Neuronal stem cell (in vitro differentiated cells): ENCODE data around the gene DROSHA.
"Not testable (repeated sequence)": the region's sequence is repeated elsewhere in the genome, so short reads cannot be mapped to it uniquely, and the experiment has no call there.

ENCODE experiments used
- DNase-seq: peaks from one replicate; pipeline ENCODE4 v3.0.0-alpha.2; 2013; ENCODE audit warnings: low spot score
- H2AFZ ChIP-seq: one replicate; pipeline ENCODE4 v1.6.1; 2013; ENCODE audit warnings: mild to moderate bottlenecking, low read length, inconsistent platforms
- H2AK5ac ChIP-seq: 2 replicates; pipeline ENCODE4 v1.6.1; 2013; ENCODE audit warnings: low read depth, mild to moderate bottlenecking, inconsistent platforms, low read length, moderate library complexity, mixed read lengths
- H2BK120ac ChIP-seq: 2 replicates; pipeline ENCODE4 v1.6.1; 2013; ENCODE audit warnings: low read depth, mild to moderate bottlenecking, inconsistent platforms, low read length, moderate library complexity, mixed read lengths
- H2BK12ac ChIP-seq: one replicate; pipeline ENCODE4 v1.6.1; 2013; ENCODE audit warnings: low read length, inconsistent platforms
- H2BK15ac ChIP-seq: 2 replicates; pipeline ENCODE4 v1.6.1; 2013; ENCODE audit warnings: mild to moderate bottlenecking, low read length, inconsistent platforms, mixed read lengths
- H2BK5ac ChIP-seq: one replicate; pipeline ENCODE4 v1.6.1; 2013; ENCODE audit warnings: inconsistent platforms, mild to moderate bottlenecking, low read length, moderate library complexity
- H3K14ac ChIP-seq: one replicate; pipeline ENCODE4 v1.6.1; 2013; ENCODE audit warnings: low read length, inconsistent platforms
- H3K18ac ChIP-seq: 2 replicates; pipeline ENCODE4 v1.6.1; 2013; ENCODE audit warnings: low read length, inconsistent platforms
- H3K23ac ChIP-seq: 2 replicates; pipeline ENCODE4 v1.6.1; 2013; ENCODE audit warnings: low read depth, mild to moderate bottlenecking, mixed read lengths, low read length, inconsistent platforms; ENCODE audit not compliant: poor library complexity
- H3K27ac ChIP-seq: replicated peaks from 3 replicates; pipeline ENCODE4 v1.5.1; 2013; ENCODE audit warnings: low read length, inconsistent platforms
- H3K27me3 ChIP-seq, 3 experiments: 2 replicates each; pipeline ENCODE4 v1.6.1; 2013; ENCODE audit warnings: low read length in 3 of 3, mild to moderate bottlenecking in 2 of 3, inconsistent platforms in 1 of 3, low read depth in 1 of 3, mixed read lengths in 1 of 3, moderate library complexity in 1 of 3; ENCODE audit not compliant: control insufficient read depth in 3 of 3, insufficient read depth in 3 of 3
- H3K36me3 ChIP-seq, 2 donors: replicated peaks in 1 of 2; 2 replicates each; pipeline ENCODE4 v1.6.1; 2013; ENCODE audit warnings: low read length in 2 of 2; ENCODE audit not compliant: control insufficient read depth in 2 of 2, insufficient read depth in 2 of 2
- H3K4ac ChIP-seq: 2 replicates; pipeline ENCODE4 v1.6.1; 2013; ENCODE audit warnings: inconsistent platforms, mild to moderate bottlenecking, low read length, moderate library complexity
- H3K4me1 ChIP-seq, 2 donors: 1 replicate in 1 of 2; 2 replicates in 1 of 2; pipeline ENCODE4 v1.6.1; 2013; ENCODE audit warnings: low read length in 2 of 2, low read depth in 1 of 2; ENCODE audit not compliant: control insufficient read depth in 2 of 2, insufficient read depth in 1 of 2
- H3K4me2 ChIP-seq: one replicate; pipeline ENCODE4 v1.6.1; 2013; ENCODE audit warnings: mild to moderate bottlenecking, low read length, inconsistent platforms; ENCODE audit not compliant: insufficient read depth, poor library complexity, severe bottlenecking
- H3K4me3 ChIP-seq, 2 donors: 2 replicates each; pipeline ENCODE4 v1.5.1; 2013; ENCODE audit warnings: low read length in 2 of 2, mild to moderate bottlenecking in 2 of 2, inconsistent platforms in 1 of 2, moderate library complexity in 1 of 2
- H3K79me1 ChIP-seq: one replicate; pipeline ENCODE4 v1.6.1; 2013; ENCODE audit warnings: low read depth, mild to moderate bottlenecking, inconsistent platforms, low read length, moderate library complexity
- H3K9ac ChIP-seq: one replicate; pipeline ENCODE4 v1.6.1; 2013; ENCODE audit warnings: mild to moderate bottlenecking, low read depth, low read length, inconsistent platforms; ENCODE audit not compliant: poor library complexity
- H3K9me3 ChIP-seq, 2 donors: replicated peaks in 1 of 2; 2 replicates each; pipeline versions ENCODE3 to v1.6.1; 2013; ENCODE audit warnings: low read length in 2 of 2, mild to moderate bottlenecking in 2 of 2, inconsistent platforms in 1 of 2, low read depth in 1 of 2, mixed read lengths in 1 of 2, moderate library complexity in 1 of 2; ENCODE audit not compliant: control insufficient read depth in 2 of 2, insufficient read depth in 1 of 2
- H4K8ac ChIP-seq: one replicate; pipeline ENCODE4 v1.6.1; 2013; ENCODE audit warnings: low read depth, mild to moderate bottlenecking, inconsistent platforms, low read length, moderate library complexity
- H4K91ac ChIP-seq: one replicate; pipeline ENCODE4 v1.6.1; 2013; ENCODE audit warnings: low read length, low read depth, mild to moderate bottlenecking, inconsistent platforms; ENCODE audit not compliant: poor library complexity
- WGBS, 2 donors: extraction: QIAGEN DNeasy Blood & Tissue Kit; methylation state at CpG; one replicate each; pipeline ENCODE4 v1.1.7; 2013; ENCODE audit warnings: missing lambda C conversion rate in 2 of 2, mixed read lengths in 1 of 2; ENCODE audit not compliant: insufficient read length in 2 of 2, insufficient replicate concordance in 1 of 2; ENCODE audit errors: extremely low coverage in 2 of 2; 5-methylcytosine and 5-hydroxymethylcytosine counted together

DROSHA gene

GRCh38 chr5:31397926-31398557 is 133.9 kb downstream of the DROSHA start:
- Histone ChIP-seq H2BK12ac (no peak overlapping the region), H3K79me1 (no peaks in the 10 kb centered on the region), H4K8ac (no peak overlapping the region), H3K4me3 (no peak overlapping the region), H3K9ac (no peak overlapping the region), H3K9me3 (no peaks in the 10 kb centered on the region), H3K4me1 (no peaks in the 10 kb centered on the region), H2AK5ac (no peak overlapping the region), H2BK15ac (no peak overlapping the region), H3K27me3 (no peaks in the 10 kb centered on the region), H3K36me3 (peaks cover 3 to 31% of the 10 kb centered on the region in 2 donors), H3K4me2 (no peak overlapping the region), H3K23ac (no peak overlapping the region), H2BK5ac (no peak overlapping the region), H3K4ac (no peak overlapping the region), H2AFZ (no peak overlapping the region), H3K18ac (no peak overlapping the region), H3K27ac (no peak overlapping the region), H2BK120ac (no peak overlapping the region), H4K91ac (no peak overlapping the region), H3K14ac (no peak overlapping the region)
- WGBS, 2 donors: no CpG with 5 or more reads among the region's 11 CpGs
- DNase-seq: no peak

- no CpG with 5 or more reads among the region's 12 CpGs for WGBS, 2 donors
- no peak overlapping the region for H2AFZ ChIP-seq
- H3K18ac ChIP-seq: no peak overlapping the region
- H2BK12ac ChIP-seq: no peak overlapping the region
- no peak overlapping the region for H3K4me3 ChIP-seq
- no peak for DNase-seq
- no peak overlapping the region for H3K27ac ChIP-seq
- no peaks in the 10 kb centered on the region for H3K9me3 ChIP-seq
- H4K91ac ChIP-seq: no peak overlapping the region
- H3K9ac ChIP-seq: no peak overlapping the region
- no peak overlapping the region for H2BK120ac ChIP-seq
- H3K4me2 ChIP-seq: no peak overlapping the region
- H3K14ac ChIP-seq: no peak overlapping the region
- no peak overlapping the region for H2BK5ac ChIP-seq
- H3K23ac ChIP-seq: no peak overlapping the region
- H3K79me1 ChIP-seq: no peaks in the 10 kb centered on the region
- no peak overlapping the region for H3K4ac ChIP-seq
- H3K27me3 ChIP-seq: no peaks in the 10 kb centered on the region
- peaks cover 3 to 19% of the 10 kb centered on the region in 2 donors for H3K36me3 ChIP-seq
- H2BK15ac ChIP-seq: no peak overlapping the region
- H3K4me1 ChIP-seq: no peaks in the 10 kb centered on the region
- no peak overlapping the region for H2AK5ac ChIP-seq
- H4K8ac ChIP-seq: no peak overlapping the region
These were observed 135.1 kb downstream of the DROSHA start for GRCh38 chr5:31396611-31397295.

GRCh38 chr5:31395450-31396045 is 136.3 kb downstream of the DROSHA start:
- H3K23ac ChIP-seq, H2BK15ac ChIP-seq: not testable (repeated sequence)
- WGBS, 2 donors: no CpG with 5 or more reads among the region's 14 CpGs

GRCh38 chr5:31393126-31393525 is 138.8 kb downstream of the DROSHA start:
- no peak overlapping the region for H3K14ac ChIP-seq
- no peak overlapping the region for H3K4ac ChIP-seq
- no peak overlapping the region for H3K4me2 ChIP-seq
- no peak overlapping the region for H4K8ac ChIP-seq
- no peak overlapping the region for H2BK15ac ChIP-seq
- no peaks in the 10 kb centered on the region for H3K79me1 ChIP-seq
- no peaks in the 10 kb centered on the region for H3K4me1 ChIP-seq
- no peak overlapping the region for H2AFZ ChIP-seq
- no CpG with 5 or more reads among the region's 6 CpGs for WGBS, 2 donors
- H3K9ac ChIP-seq: no peak overlapping the region
- H3K27ac ChIP-seq: no peak overlapping the region
- H3K18ac ChIP-seq: no peak overlapping the region
- H3K27me3 ChIP-seq: no peaks in the 10 kb centered on the region
- no peak overlapping the region for H3K4me3 ChIP-seq
- no peaks in the 10 kb centered on the region for H3K36me3 ChIP-seq
- H3K23ac ChIP-seq: no peak overlapping the region
- no peak overlapping the region for H2BK12ac ChIP-seq
- H3K9me3 ChIP-seq: peaks cover 0 to 16% of the 10 kb centered on the region in 2 donors
- no peak overlapping the region for H2AK5ac ChIP-seq
- H2BK120ac ChIP-seq: no peak overlapping the region
- H4K91ac ChIP-seq: no peak overlapping the region
- no peak overlapping the region for H2BK5ac ChIP-seq
- DNase-seq: no peak

More at GRCh38 chr5:31395450-31396045, 136.3 kb downstream of the DROSHA start:
- H2BK120ac ChIP-seq, H3K4me3 ChIP-seq, H3K14ac ChIP-seq, H3K9me3 ChIP-seq, H2AFZ ChIP-seq, H3K18ac ChIP-seq, H2BK12ac ChIP-seq, H3K4me1 ChIP-seq, H3K36me3 ChIP-seq, H4K8ac ChIP-seq, DNase-seq, H3K27ac ChIP-seq, H3K9ac ChIP-seq, H4K91ac ChIP-seq, H2BK5ac ChIP-seq, H3K4ac ChIP-seq, H2AK5ac ChIP-seq, H3K4me2 ChIP-seq, H3K79me1 ChIP-seq, H3K27me3 ChIP-seq: not testable (repeated sequence)
